Middle frontal gyrus (tissue), 1 donor: Measurements from ENCODE around the gene GLCE.

Experiments used
- DNase-seq: peaks from one replicate; pipeline ENCODE4 v3.0.0-alpha.2; 2015; ENCODE audit warnings: low spot score; ENCODE audit errors: extremely low spot score

GLCE gene

DNA sequence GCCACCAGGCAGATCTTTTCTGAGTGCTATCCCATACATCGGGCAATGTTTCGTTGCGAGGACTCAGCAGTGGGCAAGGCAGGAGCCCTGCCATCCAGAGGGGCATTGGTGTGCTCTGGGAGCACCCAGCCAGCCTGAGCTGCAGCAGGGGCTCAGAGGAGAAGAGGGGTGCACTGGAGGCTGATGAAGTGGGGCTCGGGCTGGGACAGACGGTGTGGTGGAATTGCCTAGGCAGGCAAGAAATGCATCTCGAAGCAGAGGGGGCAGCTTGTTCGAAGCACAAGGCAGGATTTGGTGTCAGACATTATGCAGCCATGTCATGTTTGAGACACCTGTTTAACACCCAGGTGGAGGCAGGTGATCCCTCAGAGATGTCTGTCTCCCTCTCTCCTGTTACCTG is 157.6 kb downstream of the GLCE start:
- no peak for DNase-seq

DNA sequence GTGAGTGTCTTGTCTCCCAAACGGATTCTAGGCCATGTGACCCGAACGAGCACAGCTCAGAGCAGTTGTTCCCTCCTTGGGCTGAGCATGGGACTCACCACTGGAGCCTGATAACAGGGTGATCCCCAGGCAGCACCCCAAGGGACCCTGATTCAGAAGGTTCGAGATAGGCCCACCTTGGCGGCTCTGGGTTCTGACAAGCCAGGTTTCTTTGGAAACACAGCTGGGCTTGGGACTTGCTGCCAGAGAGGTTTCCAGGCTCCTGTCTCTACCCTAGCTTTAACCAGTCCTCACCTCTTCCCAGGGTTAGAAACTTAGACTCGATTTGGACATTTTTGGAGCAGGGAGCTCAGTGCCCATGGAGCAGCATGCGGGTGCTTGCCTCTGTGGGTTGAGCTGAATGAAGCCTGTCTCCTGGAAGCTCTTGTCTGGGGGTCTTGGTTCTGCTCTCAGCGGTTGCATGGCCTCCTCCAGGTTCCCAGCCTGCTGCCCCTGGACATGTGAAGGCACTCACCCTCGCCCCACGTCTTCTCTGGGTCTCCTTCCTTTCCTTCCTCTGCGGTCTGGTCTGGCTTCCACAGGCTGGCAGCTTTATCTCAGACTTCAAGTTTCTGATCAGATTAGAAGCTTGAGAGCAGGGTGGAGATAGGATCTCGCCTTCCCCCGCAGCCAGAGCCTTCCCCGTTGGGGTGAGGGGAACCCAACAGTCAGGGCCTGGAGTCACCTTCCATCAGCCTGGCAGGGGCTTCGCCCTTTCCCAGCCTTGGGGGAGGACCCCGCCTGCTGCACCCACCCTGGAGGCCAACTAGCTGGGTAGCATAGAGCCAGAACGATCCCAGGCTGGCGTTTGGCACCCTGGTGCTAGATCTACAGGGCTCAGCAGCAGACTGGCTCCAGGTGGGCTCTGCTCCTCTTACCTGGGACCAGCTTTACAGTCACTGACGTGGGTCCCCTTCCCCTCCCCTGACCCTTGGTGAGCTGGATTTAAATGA is 159.2 kb downstream of the GLCE start:
- no peak for DNase-seq

DNA sequence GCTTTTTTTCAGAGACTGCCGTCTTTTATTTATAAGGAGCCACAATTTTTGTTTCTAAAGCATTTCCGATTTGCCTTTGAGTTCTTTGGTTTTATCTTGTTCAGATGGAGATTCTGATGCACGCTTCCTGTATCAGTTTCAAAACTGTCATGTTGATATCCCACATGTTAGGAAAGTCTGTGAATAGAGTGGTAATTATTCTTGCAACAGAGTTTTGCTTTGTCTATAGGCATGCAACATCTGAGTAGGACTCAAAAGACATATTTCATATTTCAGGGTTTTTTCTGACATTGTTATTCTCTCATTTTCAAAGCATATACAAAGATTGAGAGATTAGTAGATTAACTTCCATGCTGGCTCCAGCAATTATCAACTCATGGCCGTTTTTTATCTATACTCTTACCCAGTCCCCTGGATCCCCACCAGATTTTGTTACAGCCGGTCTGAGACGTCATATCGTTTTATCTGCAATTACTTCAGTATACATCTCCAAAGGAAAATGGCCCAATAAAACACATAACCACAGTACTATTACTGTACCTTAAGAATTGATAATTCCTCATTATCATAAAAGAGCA is 160.6 kb downstream of the GLCE start:
- no peak for DNase-seq
